Prostate gland (tissue), 2 donors: ENCODE measurements around the gene FAM20B. TPM values are rescaled to one million over a fixed set of nuclear protein-coding genes. Genes with fewer than 3 reads are reported as not detected.
"Not testable (repeated sequence)": the region's sequence is repeated elsewhere in the genome, so short reads cannot be mapped to it uniquely, and the experiment has no call there.

Source experiments
- DNase-seq: peaks from one replicate; pipeline ENCODE4 v3.0.0-alpha.2; 2019; ENCODE audit warnings: low spot score
- H3K27ac ChIP-seq, 2 donors: fragments of 200-600 bp; sonication (generic); 2 replicates each; pipeline ENCODE4 v1.5.1; 2017 to 2019
- H3K27me3 ChIP-seq: fragments of 200-600 bp; sonication (generic); replicated peaks from 2 replicates; pipeline ENCODE4 v1.5.1; 2019; ENCODE audit not compliant: insufficient read depth
- H3K36me3 ChIP-seq, 2 donors: fragments of 200-600 bp; sonication (generic); 1 replicate in 1 of 2; 2 replicates in 1 of 2; pipeline versions ENCODE4 v1.5.1 to v1.8.1; 2017 to 2019
- H3K4me1 ChIP-seq: fragments of 200-600 bp; sonication (generic); replicated peaks from 2 replicates; pipeline ENCODE4 v1.5.1; 2019
- H3K4me3 ChIP-seq, 2 donors: fragments of 200-600 bp; sonication (generic); 2 replicates each; pipeline ENCODE4 v1.5.1; 2017 to 2019
- H3K9me3 ChIP-seq: fragments of 200-600 bp; sonication (generic); 2 replicates; pipeline ENCODE4 v1.5.1; 2017
- CTCF ChIP-seq, 4 experiments: fragments of 200-600 bp in 2 of 4; fragments of 450-650 bp in 2 of 4; sonication (generic) in 2 of 4; IDR thresholded peaks; 1 replicate in 3 of 4; 2 replicates in 1 of 4; pipeline ENCODE4 v1.5.1; 2016 to 2019; ENCODE audit warnings: antibody characterized with exemption in 4 of 4, mild to moderate bottlenecking in 2 of 4, moderate library complexity in 2 of 4
- POLR2A ChIP-seq: fragments of 450-650 bp; IDR thresholded peaks from one replicate; pipeline ENCODE4 v1.6.1; 2016; ENCODE audit warnings: antibody characterized with exemption, mild to moderate bottlenecking
- POLR2AphosphoS5 ChIP-seq: sonication (generic); formaldehyde crosslinking; IDR thresholded peaks from one replicate; pipeline ENCODE4 v1.6.1; 2017; ENCODE audit warnings: antibody characterized with exemption
- WGBS: methylation state at CpG from one replicate; pipeline ENCODE4 v1.1.5; 2018; 5-methylcytosine and 5-hydroxymethylcytosine counted together
- intact Hi-C: fragments of 100-400 bp; cut with DNase I; formaldehyde crosslinking; loops from one replicate; pipeline ENCODE4 v1.14.2; 2022
- total RNA-seq, 2 donors: library from RNA; depleted of rRNA; stranded (reverse); fragments of >200 nt; gene quantifications; one replicate each; pipeline ENCODE4 v1.1.0, GENCODE V29; 2016

FAM20B gene
- total RNA-seq, 2 donors from 2014 or later = 20.1 to 21.6 TPM

GRCh38 chr1:178997428-178997827 lies 28.3 kb upstream of the FAM20B start:
- no peak for DNase-seq
- intact Hi-C loops = no loop called here
- TF ChIP-seq CTCF (IDR thresholded peaks at IDR 0.05) = no peak
- TF ChIP-seq POLR2AphosphoS5 = no peak
- no peak for TF ChIP-seq POLR2A
- Histone ChIP-seq H3K27ac (no peak overlapping the region), H3K36me3 (no peaks in the 10 kb centered on the region), H3K4me3 (no peak overlapping the region), H3K4me1 (no peaks in the 10 kb centered on the region), H3K9me3 (no peaks in the 10 kb centered on the region), H3K27me3 (no peaks in the 10 kb centered on the region)
- WGBS = 89% methylated on average over 1 of the region's 1 CpG

DNA sequence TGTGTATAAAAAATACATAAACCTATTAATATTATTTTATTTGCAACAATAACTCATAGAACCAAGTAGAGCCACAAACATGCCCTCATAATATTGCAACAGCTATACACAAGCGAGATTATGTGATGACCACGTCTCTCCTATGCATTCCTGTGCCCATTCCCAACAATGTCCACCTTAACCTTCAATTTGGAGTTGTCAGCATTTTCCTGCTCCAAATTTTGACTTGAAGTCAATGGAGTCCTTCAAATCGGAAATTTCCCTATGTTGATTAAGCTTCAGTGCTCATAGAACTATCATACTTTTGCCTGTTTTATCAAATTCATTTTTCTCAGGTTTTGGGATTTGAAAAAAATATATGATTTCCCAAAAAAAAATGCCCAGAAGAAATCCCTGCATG lies 27.4 kb upstream of the FAM20B start:
- Histone ChIP-seq H3K27me3 (no peaks in the 10 kb centered on the region), H3K4me3 (no peak overlapping the region), H3K36me3 (no peaks in the 10 kb centered on the region), H3K27ac (no peak overlapping the region), H3K9me3 (no peaks in the 10 kb centered on the region), H3K4me1 (no peaks in the 10 kb centered on the region)
- intact Hi-C loops = no loop called here
- DNase-seq = no peak
- TF ChIP-seq CTCF (IDR thresholded peaks at IDR 0.05) (no peak), POLR2AphosphoS5 (no peak), POLR2A (no peak)
- WGBS = 91% methylated on average over 3 of the region's 3 CpGs

DNA sequence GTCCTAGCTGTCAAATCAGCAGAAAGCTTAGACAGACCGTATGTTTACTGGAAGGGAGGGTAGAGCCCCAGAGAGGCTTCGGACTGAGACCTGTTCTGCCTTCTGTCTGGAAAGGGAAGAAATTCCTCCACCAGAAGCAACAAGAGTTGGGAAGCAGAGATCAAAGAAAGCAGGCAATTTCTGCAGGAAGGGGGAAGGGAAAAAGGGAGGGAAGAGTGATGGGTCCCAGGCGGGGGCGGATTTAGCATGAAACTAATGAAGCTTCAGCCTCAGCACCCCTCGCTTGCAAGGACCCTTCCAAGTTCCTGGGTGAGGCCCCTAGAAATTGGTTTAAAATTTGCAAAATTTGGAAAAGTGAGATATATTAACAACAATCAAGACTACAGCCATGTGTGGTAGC lies 26.6 kb upstream of the FAM20B start:
- intact Hi-C loops = no loop called here
- TF ChIP-seq POLR2AphosphoS5 (no peak), CTCF (IDR thresholded peaks at IDR 0.05) (no peak), POLR2A (no peak)
- H3K9me3 ChIP-seq = no peaks in the 10 kb centered on the region
- no peak for DNase-seq
- no peaks in the 10 kb centered on the region for H3K27me3 ChIP-seq
- H3K27ac ChIP-seq = no peak overlapping the region
- no peaks in the 10 kb centered on the region for H3K36me3 ChIP-seq
- no peak overlapping the region for H3K4me3 ChIP-seq
- H3K4me1 ChIP-seq = no peaks in the 10 kb centered on the region
- WGBS = 98% methylated on average over 5 of the region's 5 CpGs

GRCh38 chr1:179001451-179001850 lies 24.2 kb upstream of the FAM20B start:
- Histone ChIP-seq H3K27ac (no peak overlapping the region), H3K4me3 (no peak overlapping the region), H3K9me3 (no peaks in the 10 kb centered on the region), H3K36me3 (no peaks in the 10 kb centered on the region), H3K27me3 (no peaks in the 10 kb centered on the region), H3K4me1 (no peaks in the 10 kb centered on the region)
- DNase-seq = no peak
- TF ChIP-seq CTCF (IDR thresholded peaks at IDR 0.05) (no peak), POLR2A (no peak), POLR2AphosphoS5 (no peak)
- intact Hi-C loops = loop anchor here (2.0 kb wide), 1 partner anchor 227 kb away; no protein-coding TSS in a partner anchor
- WGBS = 92% methylated on average over 1 of the region's 1 CpG

DNA sequence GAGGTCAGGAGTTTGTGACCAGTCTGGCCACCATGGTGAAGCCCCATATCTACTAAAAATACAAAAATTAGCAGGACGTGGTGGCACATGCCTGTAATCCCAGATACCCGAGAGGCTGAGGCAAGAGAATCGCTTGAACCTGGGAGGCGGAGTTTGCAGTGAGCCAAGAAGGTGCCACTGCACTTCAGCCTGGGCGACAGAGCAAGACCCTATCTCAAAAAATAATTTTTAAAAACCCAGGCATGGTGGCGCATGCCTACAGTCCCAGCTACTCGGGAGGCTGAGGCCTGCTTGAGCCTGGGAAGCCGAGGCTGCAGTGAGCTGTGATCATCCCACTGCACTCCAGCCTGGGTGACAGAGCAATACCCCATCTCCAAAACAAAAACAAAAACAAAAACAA lies 23.6 kb upstream of the FAM20B start:
- intact Hi-C loops = loop anchor here (1.0 to 2.0 kb wide), 2 partner anchors 189 to 459 kb away; no protein-coding TSS in a partner anchor
- not testable (repeated sequence) for H3K27ac ChIP-seq, H3K4me1 ChIP-seq, DNase-seq, H3K4me3 ChIP-seq, H3K27me3 ChIP-seq, H3K9me3 ChIP-seq, H3K36me3 ChIP-seq
- 91% methylated on average over 8 of the region's 8 CpGs for WGBS
